ENCODE results near the gene PTPRS. TPM values are rescaled to one million over a fixed set of nuclear protein-coding genes. Genes with fewer than 3 reads are reported as not detected.

Gene PTPRS
- total RNA-seq, 1 donor from 2014 or later: 125 TPM

DNA sequence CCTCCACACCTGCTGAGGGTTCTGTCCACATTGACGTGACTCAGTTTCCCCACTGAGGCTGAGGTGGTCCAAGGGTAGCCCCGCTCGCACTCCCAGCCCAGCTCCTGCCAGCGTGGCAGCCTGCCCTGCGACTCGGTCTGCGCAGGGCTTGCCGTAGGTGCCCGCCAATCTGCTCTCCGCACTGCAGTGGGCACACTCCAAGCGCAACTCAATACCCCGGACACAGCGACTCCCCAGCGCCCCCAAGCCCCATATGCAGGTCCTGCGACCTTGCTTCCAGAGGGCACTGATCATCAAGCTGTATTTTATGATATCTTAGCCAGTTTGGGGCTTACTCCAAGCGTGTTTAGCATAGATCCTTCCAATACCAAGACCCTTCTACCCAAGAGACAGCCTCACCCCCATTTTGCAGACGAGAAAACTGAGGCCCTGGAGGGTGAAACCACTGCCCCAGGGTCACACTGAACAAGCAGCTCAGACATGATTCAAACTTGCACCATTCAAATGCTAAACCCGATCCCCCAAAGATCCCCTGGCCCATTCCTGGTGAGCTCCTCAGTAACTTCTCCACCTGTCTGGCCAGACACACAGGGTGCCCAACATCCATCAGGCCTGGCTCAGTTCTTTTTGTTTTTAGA is 13.5 kb downstream of the PTPRS start:
- FAIRE-seq (no peak), DNase-seq (ENCODE audit: low read depth) (no peak)
- Histone ChIP-seq H3K4me1 (ENCODE audit: insufficient read depth, low read length) (no peaks in the 10 kb centered on the region), H2AFZ (ENCODE audit: low read depth, low read length) (no peak overlapping the region), H3K27ac (ENCODE audit: low read depth, low read length) (no peak overlapping the region), H3K79me2 (ENCODE audit: insufficient read depth, low read length) (peaks cover 30% of the 10 kb centered on the region), H3K27me3 (ENCODE audit: insufficient read depth, low read length) (no peaks in the 10 kb centered on the region), H3K4me3 (ENCODE audit: insufficient read depth, low read depth, low read length) (no peak overlapping the region), H3K9me3 (ENCODE audit: insufficient read depth, low read depth, low read length) (no peaks in the 10 kb centered on the region), H3K9ac (ENCODE audit: low read length) (no peak overlapping the region), H3K4me2 (ENCODE audit: low read length) (no peak overlapping the region), H4K20me1 (ENCODE audit: insufficient read depth, low read length) (peaks cover 82% of the 10 kb centered on the region), H3K36me3 (ENCODE audit: insufficient read depth, low read length) (no peaks in the 10 kb centered on the region)
- peaks cover 6% of the 10 kb centered on the region for H3K9me3 Mint-ChIP-seq (ENCODE audit: unreplicated experiment)
- H3K4me3 Mint-ChIP-seq (ENCODE audit: unreplicated experiment): no peak overlapping the region
- peaks cover 6% of the 10 kb centered on the region for H3K27me3 Mint-ChIP-seq (ENCODE audit: low read depth, unreplicated experiment)
- H3K4me1 Mint-ChIP-seq (ENCODE audit: low read depth, unreplicated experiment): no peaks in the 10 kb centered on the region
- H3K27ac Mint-ChIP-seq (ENCODE audit: unreplicated experiment): peak overlapping the region; percentile 77
- TF ChIP-seq, protein P1, sequence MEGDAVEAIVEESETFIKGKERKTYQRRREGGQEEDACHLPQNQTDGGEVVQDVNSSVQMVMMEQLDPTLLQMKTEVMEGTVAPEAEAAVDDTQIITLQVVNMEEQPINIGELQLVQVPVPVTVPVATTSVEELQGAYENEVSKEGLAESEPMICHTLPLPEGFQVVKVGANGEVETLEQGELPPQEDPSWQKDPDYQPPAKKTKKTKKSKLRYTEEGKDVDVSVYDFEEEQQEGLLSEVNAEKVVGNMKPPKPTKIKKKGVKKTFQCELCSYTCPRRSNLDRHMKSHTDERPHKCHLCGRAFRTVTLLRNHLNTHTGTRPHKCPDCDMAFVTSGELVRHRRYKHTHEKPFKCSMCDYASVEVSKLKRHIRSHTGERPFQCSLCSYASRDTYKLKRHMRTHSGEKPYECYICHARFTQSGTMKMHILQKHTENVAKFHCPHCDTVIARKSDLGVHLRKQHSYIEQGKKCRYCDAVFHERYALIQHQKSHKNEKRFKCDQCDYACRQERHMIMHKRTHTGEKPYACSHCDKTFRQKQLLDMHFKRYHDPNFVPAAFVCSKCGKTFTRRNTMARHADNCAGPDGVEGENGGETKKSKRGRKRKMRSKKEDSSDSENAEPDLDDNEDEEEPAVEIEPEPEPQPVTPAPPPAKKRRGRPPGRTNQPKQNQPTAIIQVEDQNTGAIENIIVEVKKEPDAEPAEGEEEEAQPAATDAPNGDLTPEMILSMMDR (IDR thresholded peaks at IDR 0.05; ENCODE audit: insufficient read depth, low read depth, low read length): no peak
- no peak for TF ChIP-seq EZH2 (IDR thresholded peaks at IDR 0.05; ENCODE audit: insufficient read depth, low read length)
- H3K36me3 Mint-ChIP-seq (ENCODE audit: low read depth, unreplicated experiment): peaks cover 15% of the 10 kb centered on the region

DNA sequence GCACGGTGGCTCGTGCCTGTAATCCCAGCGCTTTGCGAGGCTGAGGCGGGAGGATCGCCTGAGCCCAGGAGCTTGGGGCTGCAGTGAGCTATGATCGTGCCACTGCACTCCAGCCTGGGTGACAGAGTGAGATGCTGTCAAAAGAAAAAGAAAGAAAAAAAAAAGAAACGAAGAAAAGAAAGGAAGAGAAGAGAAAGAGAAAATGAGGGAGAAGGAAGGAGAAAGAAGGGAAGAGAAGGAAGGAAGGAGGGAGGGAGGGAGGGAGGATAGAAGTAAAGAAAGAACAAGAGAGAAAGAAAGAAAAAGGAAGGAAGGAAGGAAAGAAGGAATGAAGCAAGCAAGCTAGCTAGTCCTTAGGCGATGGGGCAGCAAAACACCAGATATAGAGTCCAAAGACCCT is 14.1 kb downstream of the PTPRS start:
- H4K20me1 ChIP-seq (ENCODE audit: insufficient read depth, low read length): peaks cover 82% of the 10 kb centered on the region

DNA sequence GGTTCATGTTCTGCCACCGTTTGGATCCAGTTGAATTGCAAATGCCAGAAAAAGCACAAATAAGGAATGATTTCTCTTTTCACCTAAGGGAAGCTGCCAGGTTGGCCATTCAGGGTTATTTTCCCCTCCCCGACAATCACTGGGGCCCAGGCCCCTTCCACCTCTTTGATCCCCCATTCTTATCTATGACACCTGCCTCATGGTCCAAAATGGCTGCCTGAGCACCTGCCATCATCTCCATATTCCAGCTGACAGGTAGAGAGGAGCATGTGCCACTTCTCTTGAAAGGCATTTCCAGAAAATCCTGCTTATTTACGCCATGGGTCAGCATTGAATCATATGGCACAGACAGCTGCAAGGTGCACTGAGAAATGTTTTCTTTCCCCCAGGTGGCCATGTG is 15.7 kb downstream of the PTPRS start:
- H3K9me3 Mint-ChIP-seq (ENCODE audit: unreplicated experiment): peaks cover 6% of the 10 kb centered on the region
- H3K9ac ChIP-seq (ENCODE audit: low read length): no peak overlapping the region
- no peak overlapping the region for H3K4me3 Mint-ChIP-seq (ENCODE audit: unreplicated experiment)
- H3K79me2 ChIP-seq (ENCODE audit: insufficient read depth, low read length): peaks cover 33% of the 10 kb centered on the region
- DNase-seq (ENCODE audit: low read depth): no peak
- H3K36me3 Mint-ChIP-seq (ENCODE audit: low read depth, unreplicated experiment): peaks cover 15% of the 10 kb centered on the region
- no peaks in the 10 kb centered on the region for H3K27me3 ChIP-seq (ENCODE audit: insufficient read depth, low read length)
- H3K27ac ChIP-seq (ENCODE audit: low read depth, low read length): no peak overlapping the region
- no peaks in the 10 kb centered on the region for H3K36me3 ChIP-seq (ENCODE audit: insufficient read depth, low read length)
- no peak for FAIRE-seq
- H3K9me3 ChIP-seq (ENCODE audit: insufficient read depth, low read depth, low read length): no peaks in the 10 kb centered on the region
- no peak overlapping the region for H2AFZ ChIP-seq (ENCODE audit: low read depth, low read length)
- TF ChIP-seq, protein P1 (IDR thresholded peaks at IDR 0.05; ENCODE audit: insufficient read depth, low read depth, low read length): no peak
- TF ChIP-seq EZH2 (IDR thresholded peaks at IDR 0.05; ENCODE audit: insufficient read depth, low read length): no peak
- no peaks in the 10 kb centered on the region for H3K4me1 Mint-ChIP-seq (ENCODE audit: low read depth, unreplicated experiment)
- H3K4me2 ChIP-seq (ENCODE audit: low read length): no peak overlapping the region
- H3K27me3 Mint-ChIP-seq (ENCODE audit: low read depth, unreplicated experiment): peaks cover 7% of the 10 kb centered on the region
- no peak overlapping the region for H3K4me3 ChIP-seq (ENCODE audit: insufficient read depth, low read depth, low read length)
- H4K20me1 ChIP-seq (ENCODE audit: insufficient read depth, low read length): peaks cover 82% of the 10 kb centered on the region
- H3K4me1 ChIP-seq (ENCODE audit: insufficient read depth, low read length): no peaks in the 10 kb centered on the region
- no peak overlapping the region for H3K27ac Mint-ChIP-seq (ENCODE audit: unreplicated experiment)

More for the DNA sequence above, 14.1 kb downstream of the PTPRS start:
- TF ChIP-seq, protein P1 (IDR thresholded peaks at IDR 0.05; ENCODE audit: insufficient read depth, low read depth, low read length): no peak
- no peak for TF ChIP-seq EZH2 (IDR thresholded peaks at IDR 0.05; ENCODE audit: insufficient read depth, low read length)
- Histone ChIP-seq H3K9ac (ENCODE audit: low read length) (no peak overlapping the region), H3K4me2 (ENCODE audit: low read length) (no peak overlapping the region), H3K4me1 (ENCODE audit: insufficient read depth, low read length) (no peaks in the 10 kb centered on the region), H3K79me2 (ENCODE audit: insufficient read depth, low read length) (peaks cover 35% of the 10 kb centered on the region), H3K4me3 (ENCODE audit: insufficient read depth, low read depth, low read length) (no peak overlapping the region), H3K9me3 (ENCODE audit: insufficient read depth, low read depth, low read length) (no peaks in the 10 kb centered on the region), H3K27ac (ENCODE audit: low read depth, low read length) (no peak overlapping the region), H3K27me3 (ENCODE audit: insufficient read depth, low read length) (no peaks in the 10 kb centered on the region), H3K36me3 (ENCODE audit: insufficient read depth, low read length) (no peaks in the 10 kb centered on the region), H2AFZ (ENCODE audit: low read depth, low read length) (no peak overlapping the region)
- FAIRE-seq (no peak), DNase-seq (ENCODE audit: low read depth) (no peak)
- H3K36me3 Mint-ChIP-seq (ENCODE audit: low read depth, unreplicated experiment): peaks cover 15% of the 10 kb centered on the region
- no peaks in the 10 kb centered on the region for H3K4me1 Mint-ChIP-seq (ENCODE audit: low read depth, unreplicated experiment)
- no peak overlapping the region for H3K4me3 Mint-ChIP-seq (ENCODE audit: unreplicated experiment)
- peaks cover 6% of the 10 kb centered on the region for H3K27me3 Mint-ChIP-seq (ENCODE audit: low read depth, unreplicated experiment)
- peaks cover 6% of the 10 kb centered on the region for H3K9me3 Mint-ChIP-seq (ENCODE audit: unreplicated experiment)
- no peak overlapping the region for H3K27ac Mint-ChIP-seq (ENCODE audit: unreplicated experiment)
